Measurements from ENCODE around the gene CST6.

Gene CST6

DNA sequence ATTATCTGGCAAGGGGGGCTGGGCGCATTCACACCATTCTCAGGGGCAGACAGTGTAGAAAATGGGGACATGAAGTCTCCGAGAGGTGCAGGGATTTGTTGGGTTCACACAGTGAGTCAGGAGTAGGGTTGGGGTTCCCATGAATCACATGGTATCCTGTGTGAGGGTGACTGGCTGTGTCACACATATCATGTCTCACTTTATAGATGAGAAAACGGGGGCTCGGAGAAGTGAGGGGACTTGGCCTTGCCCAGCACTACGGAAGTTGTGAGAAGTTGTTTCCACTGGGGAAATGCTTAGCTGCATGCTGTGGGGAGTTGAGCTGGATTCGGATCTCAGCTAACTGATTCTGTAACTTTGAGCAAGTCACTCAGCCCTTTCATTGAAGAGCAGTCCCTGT lies 32.9 kb downstream of the CST6 start:
- Histone ChIP-seq H3K9me3 (ENCODE audit: control insufficient read depth, insufficient read depth, low read length) (no peaks in the 10 kb centered on the region), H3K4me1 (ENCODE audit: control insufficient read depth, insufficient read depth, low read length) (peaks cover 8% of the 10 kb centered on the region), H3K9ac (ENCODE audit: low read depth, low read length) (no peak overlapping the region), H3K27me3 (ENCODE audit: control insufficient read depth, insufficient read depth, low read length) (no peaks in the 10 kb centered on the region), H3K36me3 (ENCODE audit: control insufficient read depth, insufficient read depth, low read length) (peaks cover 15% of the 10 kb centered on the region), H3K4me3 (ENCODE audit: low read depth, low read length) (no peak overlapping the region)

DNA sequence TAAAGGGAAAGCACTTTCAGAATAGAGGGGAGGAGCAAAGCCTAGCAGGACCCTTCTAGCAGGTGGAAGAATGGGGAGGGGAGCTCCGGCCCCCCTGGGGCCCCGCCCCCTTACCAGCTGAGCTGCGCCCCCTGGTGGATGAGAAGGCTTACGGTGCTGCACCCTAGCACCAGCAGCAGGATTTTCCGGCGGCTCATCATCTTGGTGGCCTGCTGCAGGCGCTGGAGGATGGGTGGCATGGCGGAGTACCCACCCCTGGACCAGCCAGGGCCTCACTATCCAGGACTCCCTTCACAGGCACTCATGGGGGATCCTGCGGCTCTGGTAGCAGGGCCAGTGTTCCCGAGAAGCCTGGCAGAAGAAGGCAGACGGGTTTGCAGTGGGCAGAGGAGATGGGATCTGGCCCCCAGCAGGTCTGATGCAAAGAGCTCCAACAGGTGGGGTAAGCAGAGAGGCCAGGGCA lies 33.4 kb downstream of the CST6 start:
- Histone ChIP-seq H3K4me1 (ENCODE audit: control insufficient read depth, insufficient read depth, low read length) (peaks cover 8% of the 10 kb centered on the region), H3K27me3 (ENCODE audit: control insufficient read depth, insufficient read depth, low read length) (no peaks in the 10 kb centered on the region), H3K36me3 (ENCODE audit: control insufficient read depth, insufficient read depth, low read length) (peaks cover 15% of the 10 kb centered on the region), H3K4me3 (ENCODE audit: low read depth, low read length) (no peak overlapping the region), H3K9ac (ENCODE audit: low read depth, low read length) (no peak overlapping the region), H3K9me3 (ENCODE audit: control insufficient read depth, insufficient read depth, low read length) (no peaks in the 10 kb centered on the region)

DNA sequence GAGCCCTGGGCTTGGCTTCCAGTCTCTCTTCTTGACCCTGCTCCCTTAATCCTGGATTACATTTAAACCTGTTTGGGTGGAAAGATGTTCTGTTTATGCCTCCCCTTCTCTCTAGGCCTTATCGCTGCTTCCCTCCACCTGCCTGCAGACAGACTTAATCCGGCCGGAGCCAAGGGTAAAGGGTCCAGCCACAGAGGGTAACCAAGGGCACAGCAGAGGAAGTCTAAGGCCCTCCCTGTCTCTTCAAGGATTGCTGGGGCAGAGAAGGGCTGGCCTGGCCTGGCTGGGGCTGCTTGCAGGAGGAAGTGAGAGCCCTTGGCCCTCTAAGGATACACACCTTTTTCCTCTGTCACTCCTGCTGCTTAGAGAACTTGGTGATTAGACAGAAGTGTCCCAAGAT lies 35.1 kb downstream of the CST6 start:
- Histone ChIP-seq H3K9me3 (ENCODE audit: control insufficient read depth, insufficient read depth, low read length) (no peaks in the 10 kb centered on the region), H3K4me1 (ENCODE audit: control insufficient read depth, insufficient read depth, low read length) (peaks cover 11% of the 10 kb centered on the region), H3K9ac (ENCODE audit: low read depth, low read length) (no peak overlapping the region), H3K36me3 (ENCODE audit: control insufficient read depth, insufficient read depth, low read length) (peaks cover 12% of the 10 kb centered on the region), H3K27me3 (ENCODE audit: control insufficient read depth, insufficient read depth, low read length) (no peaks in the 10 kb centered on the region), H3K4me3 (ENCODE audit: low read depth, low read length) (no peak overlapping the region)

DNA sequence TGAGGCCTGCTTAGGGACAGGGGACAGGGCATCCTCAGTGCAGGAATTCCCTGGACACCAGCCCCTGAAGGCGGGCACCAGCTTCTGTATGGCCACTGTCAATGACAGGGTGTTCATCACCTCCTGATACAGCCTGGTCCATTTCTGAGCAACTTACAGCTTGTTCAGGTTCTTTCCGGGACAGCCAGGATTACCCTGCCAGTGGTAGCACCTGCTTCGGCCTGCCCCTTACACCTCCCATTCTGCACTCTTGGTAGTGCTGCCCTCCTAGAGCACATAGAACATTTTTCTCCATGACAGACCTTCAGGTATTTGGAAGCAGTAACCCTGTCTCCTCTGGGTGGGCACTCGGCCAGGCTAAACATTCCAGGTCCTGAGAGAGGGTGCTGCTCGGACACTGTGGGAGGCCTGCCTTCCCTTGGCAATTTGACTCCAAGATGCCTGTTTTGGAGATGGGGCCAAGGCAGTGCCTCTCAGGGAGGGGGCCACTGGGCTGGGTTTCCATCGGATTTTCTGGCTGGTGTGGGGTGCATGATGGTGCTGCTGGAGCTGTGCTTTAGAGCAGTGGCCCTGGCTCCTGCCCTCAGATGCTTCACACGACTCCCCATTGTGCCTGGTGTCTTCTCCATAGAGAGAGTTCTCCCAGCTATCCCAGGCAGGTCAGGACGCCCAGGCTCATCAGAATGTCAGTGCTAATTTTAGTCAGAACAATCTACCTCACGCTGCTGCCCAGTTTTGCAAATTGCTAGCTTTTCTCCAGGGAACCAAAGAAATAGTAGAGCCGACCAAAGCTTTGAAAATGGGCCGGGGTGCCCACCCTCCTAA lies 35.9 kb downstream of the CST6 start:
- Histone ChIP-seq H3K4me3 (ENCODE audit: low read depth, low read length) (peak overlapping the region; percentile 81), H3K9ac (ENCODE audit: low read depth, low read length) (no peak overlapping the region), H3K27me3 (ENCODE audit: control insufficient read depth, insufficient read depth, low read length) (no peaks in the 10 kb centered on the region)

DNA sequence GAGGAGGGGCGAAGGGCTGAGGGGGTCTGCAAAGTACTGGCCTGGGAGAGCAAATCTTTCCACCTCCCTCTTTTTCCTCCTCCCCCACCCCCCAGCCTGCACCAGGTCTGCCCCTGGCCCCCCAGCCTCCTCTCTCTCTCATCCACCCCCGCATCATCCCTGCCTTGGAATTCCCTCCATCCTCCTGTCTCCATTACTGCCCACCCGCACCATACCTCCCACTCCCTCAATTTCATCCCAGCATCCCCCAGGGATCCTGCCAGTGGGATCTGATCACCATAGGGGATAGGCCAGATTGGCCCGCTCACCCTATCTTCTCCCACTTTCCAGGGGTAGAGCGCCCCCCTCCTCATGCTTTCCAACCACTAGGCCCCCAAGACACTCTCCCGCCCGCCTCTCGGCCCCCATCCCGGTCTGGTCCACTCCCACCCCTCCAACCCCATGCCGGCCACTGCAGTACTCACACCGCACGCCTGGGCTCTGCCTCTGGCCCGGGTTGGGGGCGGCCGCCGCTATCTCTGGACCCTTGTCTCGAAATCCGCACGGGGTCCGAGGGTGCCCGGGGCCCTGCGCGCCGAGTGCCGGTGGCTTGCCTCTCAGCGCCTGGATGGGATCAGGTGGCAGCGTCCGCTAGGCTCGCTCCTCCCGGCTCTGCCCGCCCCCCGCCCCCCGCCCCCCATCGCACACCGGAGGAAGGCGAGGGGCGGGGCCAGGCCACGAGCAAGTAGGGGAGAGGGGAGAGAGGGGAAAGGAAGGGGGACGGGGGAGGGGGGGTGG lies 36.9 kb downstream of the CST6 start, which contains the start of gene GAL3ST3:
Gene GAL3ST3, minus strand, starts transcription at position 615 of the 777 bp plus-strand sequence. CDS start 3,746 bp downstream, outside the sequence.
- Histone ChIP-seq H3K36me3 (ENCODE audit: control insufficient read depth, insufficient read depth, low read length) (peaks cover 5% of the 10 kb centered on the region), H3K4me1 (ENCODE audit: control insufficient read depth, insufficient read depth, low read length) (peaks cover 15% of the 10 kb centered on the region), H3K27me3 (ENCODE audit: control insufficient read depth, insufficient read depth, low read length) (no peaks in the 10 kb centered on the region), H3K9ac (ENCODE audit: low read depth, low read length) (peak within 1 kb of the TSS; percentile 26), H3K4me3 (ENCODE audit: low read depth, low read length) (peak within 1 kb of the TSS; percentile 81), H3K9me3 (ENCODE audit: control insufficient read depth, insufficient read depth, low read length) (no peaks in the 10 kb centered on the region)

More for the DNA sequence above, 35.9 kb downstream of the CST6 start:
- Histone ChIP-seq H3K36me3 (ENCODE audit: control insufficient read depth, insufficient read depth, low read length) (peaks cover 10% of the 10 kb centered on the region), H3K9me3 (ENCODE audit: control insufficient read depth, insufficient read depth, low read length) (no peaks in the 10 kb centered on the region), H3K4me1 (ENCODE audit: control insufficient read depth, insufficient read depth, low read length) (peaks cover 11% of the 10 kb centered on the region)

DNA sequence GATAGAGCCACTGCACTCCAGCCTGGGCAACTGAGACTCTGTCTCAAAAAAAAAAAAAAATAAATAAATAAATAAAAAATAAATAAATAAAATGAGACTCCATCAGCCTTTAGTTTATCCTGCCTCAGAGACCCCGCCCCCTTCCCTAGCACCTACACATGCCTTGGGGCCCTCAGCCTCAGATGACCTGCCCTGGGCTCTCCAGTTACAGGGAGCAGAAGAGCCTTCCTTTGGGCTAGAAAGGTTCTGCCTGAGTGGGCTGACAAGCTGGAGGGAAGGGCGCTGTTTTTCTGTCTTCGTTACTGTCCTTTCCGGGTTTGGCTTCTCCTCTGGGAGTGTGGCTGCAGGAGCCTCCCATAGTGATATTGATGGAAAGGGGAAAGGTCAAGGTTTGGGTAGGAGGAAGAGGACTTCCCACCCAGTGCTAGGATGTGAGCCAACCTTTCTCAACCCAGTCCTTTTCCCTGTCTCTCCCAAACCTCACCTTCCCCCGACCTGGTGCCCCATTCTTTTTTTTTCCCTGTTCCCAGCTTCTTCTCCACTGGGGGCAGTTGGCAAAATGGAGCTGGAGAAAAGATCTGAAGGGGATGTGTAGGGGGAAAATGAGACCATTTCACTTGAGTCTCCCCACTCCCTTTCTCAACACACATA lies 38.9 kb downstream of the CST6 start:
- Histone ChIP-seq H3K4me3 (ENCODE audit: low read depth, low read length) (peak overlapping the region; percentile 96), H3K27me3 (ENCODE audit: control insufficient read depth, insufficient read depth, low read length) (no peaks in the 10 kb centered on the region), H3K9ac (ENCODE audit: low read depth, low read length) (peak overlapping the region; percentile 92), H3K9me3 (ENCODE audit: control insufficient read depth, insufficient read depth, low read length) (no peaks in the 10 kb centered on the region), H3K4me1 (ENCODE audit: control insufficient read depth, insufficient read depth, low read length) (peaks cover 11% of the 10 kb centered on the region), H3K36me3 (ENCODE audit: control insufficient read depth, insufficient read depth, low read length) (peaks cover 16% of the 10 kb centered on the region)

DNA sequence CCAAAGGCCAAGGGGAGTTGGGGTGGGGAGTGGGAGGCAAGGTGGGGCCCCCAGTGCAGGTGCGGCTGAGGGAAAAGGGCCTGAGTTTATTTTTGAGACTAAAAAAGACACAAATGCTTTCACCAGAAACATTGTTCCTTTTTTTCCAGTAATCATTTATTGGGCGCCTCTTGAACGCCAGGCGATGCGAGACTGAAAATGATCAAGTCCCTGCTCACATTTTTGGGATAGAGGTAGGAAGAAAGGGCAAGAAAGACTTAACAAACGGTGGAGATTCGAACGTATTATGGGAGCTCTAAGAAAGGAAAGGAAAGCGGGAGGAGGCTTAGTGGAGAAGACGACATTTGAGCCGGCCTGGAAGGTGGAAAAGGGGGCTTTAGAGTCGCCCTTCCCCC lies 39.6 kb downstream of the CST6 start:
- Histone ChIP-seq H3K27me3 (ENCODE audit: control insufficient read depth, insufficient read depth, low read length) (no peaks in the 10 kb centered on the region), H3K9ac (ENCODE audit: low read depth, low read length) (peak overlapping the region; percentile 92), H3K36me3 (ENCODE audit: control insufficient read depth, insufficient read depth, low read length) (peaks cover 16% of the 10 kb centered on the region), H3K4me1 (ENCODE audit: control insufficient read depth, insufficient read depth, low read length) (peaks cover 11% of the 10 kb centered on the region), H3K9me3 (ENCODE audit: control insufficient read depth, insufficient read depth, low read length) (no peaks in the 10 kb centered on the region), H3K4me3 (ENCODE audit: low read depth, low read length) (peak overlapping the region; percentile 96)

DNA sequence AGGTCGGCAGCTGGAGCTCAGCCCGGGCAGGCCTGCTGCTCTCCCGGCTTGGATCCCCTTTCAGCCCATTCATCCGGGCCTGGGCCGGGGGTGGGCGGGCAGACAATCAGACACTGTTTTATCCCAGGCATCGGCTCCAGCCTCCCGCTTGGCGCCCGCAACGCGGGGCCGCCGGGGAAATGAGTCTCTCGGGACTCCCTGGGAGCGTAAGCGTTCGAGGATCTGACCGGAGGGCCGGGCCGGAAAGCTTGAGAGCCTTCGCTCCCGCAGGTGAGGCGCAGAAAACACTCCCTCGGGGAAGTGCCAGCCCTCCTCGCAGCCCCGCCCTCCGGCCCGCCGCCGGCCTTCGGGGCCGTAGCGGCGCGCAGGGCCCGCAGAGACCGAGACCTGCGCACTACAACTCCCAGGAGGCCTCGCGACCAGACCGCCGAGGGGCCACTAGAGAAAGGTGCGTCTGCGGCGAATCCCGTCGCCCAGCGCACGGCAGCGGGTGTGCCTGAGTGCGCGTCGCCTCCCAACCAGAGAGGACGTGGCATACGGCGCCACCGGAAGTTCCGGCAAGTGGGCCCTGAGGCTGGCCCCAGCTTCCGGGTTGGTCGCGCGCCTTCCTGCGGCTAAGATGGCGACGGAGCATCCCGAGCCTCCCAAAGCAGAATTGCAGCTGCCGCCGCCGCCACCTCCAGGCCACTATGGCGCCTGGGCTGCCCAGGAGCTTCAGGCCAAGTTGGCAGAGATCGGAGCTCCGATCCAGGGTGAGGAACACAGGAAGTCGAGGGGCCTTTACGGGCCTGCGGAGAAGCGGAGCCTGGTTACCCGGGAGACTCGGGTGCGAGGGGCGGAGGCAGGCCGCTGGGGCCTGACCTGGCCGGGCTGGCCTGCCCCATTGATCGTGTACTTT lies 40.2 kb downstream of the CST6 start, which contains the start of gene SF3B2:
Gene SF3B2, plus strand, starts transcription at position 599 of the 898 bp plus-strand sequence. Its CDS starts 21 bp downstream, at position 620.
- Histone ChIP-seq H3K9me3 (ENCODE audit: control insufficient read depth, insufficient read depth, low read length) (no peaks in the 10 kb centered on the region), H3K4me3 (ENCODE audit: low read depth, low read length) (peak within 1 kb of the TSS; percentile 96), H3K4me1 (ENCODE audit: control insufficient read depth, insufficient read depth, low read length) (peaks cover 11% of the 10 kb centered on the region), H3K36me3 (ENCODE audit: control insufficient read depth, insufficient read depth, low read length) (peaks cover 20% of the 10 kb centered on the region), H3K9ac (ENCODE audit: low read depth, low read length) (peak within 1 kb of the TSS; percentile 97), H3K27me3 (ENCODE audit: control insufficient read depth, insufficient read depth, low read length) (no peaks in the 10 kb centered on the region)

DNA sequence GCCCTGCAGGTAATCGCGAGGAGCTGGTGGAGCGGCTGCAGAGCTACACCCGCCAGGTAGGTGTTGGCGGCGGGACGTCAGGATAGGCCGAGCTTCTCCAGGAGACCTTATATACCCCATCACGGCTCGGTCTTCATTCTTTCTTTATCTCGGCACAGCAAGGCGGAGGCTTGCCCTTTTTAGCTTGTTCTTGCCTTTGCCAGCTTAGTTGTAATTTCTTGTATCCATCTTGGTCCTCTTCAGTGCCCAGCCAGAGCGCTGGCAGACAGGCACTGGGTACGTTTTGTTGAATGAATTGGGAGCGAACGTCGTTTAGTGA lies 40.8 kb downstream of the CST6 start:
- H3K9ac ChIP-seq (ENCODE audit: low read depth, low read length): peak overlapping the region; percentile 97
- peaks cover 11% of the 10 kb centered on the region for H3K4me1 ChIP-seq (ENCODE audit: control insufficient read depth, insufficient read depth, low read length)
- H3K9me3 ChIP-seq (ENCODE audit: control insufficient read depth, insufficient read depth, low read length): no peaks in the 10 kb centered on the region
- H3K36me3 ChIP-seq (ENCODE audit: control insufficient read depth, insufficient read depth, low read length): peaks cover 20% of the 10 kb centered on the region
- no peaks in the 10 kb centered on the region for H3K27me3 ChIP-seq (ENCODE audit: control insufficient read depth, insufficient read depth, low read length)
- H3K4me3 ChIP-seq (ENCODE audit: low read depth, low read length): peak overlapping the region; percentile 96

DNA sequence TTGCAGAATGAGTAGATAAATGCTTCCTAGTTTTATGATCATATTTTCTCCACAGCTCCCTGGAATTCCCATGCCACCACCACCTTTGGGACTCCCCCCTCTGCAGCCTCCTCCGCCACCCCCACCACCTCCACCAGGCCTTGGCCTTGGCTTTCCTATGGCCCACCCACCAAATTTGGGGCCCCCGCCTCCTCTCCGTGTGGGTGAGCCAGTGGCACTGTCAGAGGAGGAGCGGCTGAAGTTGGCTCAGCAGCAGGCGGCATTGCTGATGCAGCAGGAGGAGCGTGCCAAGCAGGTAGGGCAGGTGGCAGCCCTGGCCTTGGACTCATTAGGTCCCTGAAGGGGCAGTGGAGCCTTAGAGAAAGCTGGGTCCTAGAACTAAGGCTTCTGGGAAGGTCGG lies 43.2 kb downstream of the CST6 start:
- H3K27me3 ChIP-seq (ENCODE audit: control insufficient read depth, insufficient read depth, low read length): no peaks in the 10 kb centered on the region
- H3K4me3 ChIP-seq (ENCODE audit: low read depth, low read length): no peak overlapping the region
- no peak overlapping the region for H3K9ac ChIP-seq (ENCODE audit: low read depth, low read length)
- peaks cover 7% of the 10 kb centered on the region for H3K4me1 ChIP-seq (ENCODE audit: control insufficient read depth, insufficient read depth, low read length)
- no peaks in the 10 kb centered on the region for H3K9me3 ChIP-seq (ENCODE audit: control insufficient read depth, insufficient read depth, low read length)
- peaks cover 40% of the 10 kb centered on the region for H3K36me3 ChIP-seq (ENCODE audit: control insufficient read depth, insufficient read depth, low read length)

DNA sequence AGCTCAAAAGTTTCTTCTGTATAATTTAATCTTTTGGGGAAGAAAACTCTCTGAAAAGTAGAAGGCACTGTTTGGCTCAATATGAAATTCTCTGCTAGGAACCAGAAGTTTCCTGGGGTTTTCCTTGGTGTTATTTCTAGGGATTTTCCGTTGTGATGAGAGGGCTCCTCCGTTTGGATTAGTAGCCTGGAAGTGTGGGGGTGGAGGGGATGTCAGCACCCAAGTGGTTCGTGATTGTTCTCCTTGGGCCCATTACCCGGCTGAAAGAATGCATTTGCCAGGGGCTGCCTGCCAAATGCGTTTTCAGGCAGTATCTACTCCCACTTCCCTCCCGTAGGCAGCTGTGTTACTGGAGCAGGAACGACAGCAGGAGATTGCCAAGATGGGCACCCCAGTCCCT lies 44.7 kb downstream of the CST6 start:
- Histone ChIP-seq H3K27me3 (ENCODE audit: control insufficient read depth, insufficient read depth, low read length) (no peaks in the 10 kb centered on the region), H3K9me3 (ENCODE audit: control insufficient read depth, insufficient read depth, low read length) (no peaks in the 10 kb centered on the region), H3K36me3 (ENCODE audit: control insufficient read depth, insufficient read depth, low read length) (peaks cover 55% of the 10 kb centered on the region), H3K4me1 (ENCODE audit: control insufficient read depth, insufficient read depth, low read length) (peaks cover 3% of the 10 kb centered on the region), H3K9ac (ENCODE audit: low read depth, low read length) (no peak overlapping the region), H3K4me3 (ENCODE audit: low read depth, low read length) (no peak overlapping the region)

All from iPS-15b (cell line).